H1 (cell line): ENCODE data around the gene PPM1L. TPM values are rescaled to one million over a fixed set of nuclear protein-coding genes. Genes with fewer than 3 reads are reported as not detected.

Experiments
- CTCF ChIA-PET: fragments of 300-600 bp; sonication (Branson Sonifier 250); formaldehyde crosslinking; loops from one replicate; lab custom pipeline; 2021; ENCODE audit not compliant: partially characterized antibody; lab: Charles Lee
- POLR2A ChIA-PET: fragments of 300-600 bp; sonication (Branson Sonifier 250); formaldehyde crosslinking; loops from one replicate; lab custom pipeline; 2021; ENCODE audit warnings: inconsistent platforms; ENCODE audit not compliant: partially characterized antibody; lab: Charles Lee
- DNase-seq, 2 experiments: peaks; one replicate each; pipeline versions ENCODE4 v3.0.0 to v3.0.0-alpha.2; 2010 to 2022; ENCODE audit warnings: low spot score in 2 of 2, low read depth in 1 of 2, mixed read lengths in 1 of 2
- FAIRE-seq: peaks from 2 replicates; lab custom pipeline; 2011; peaks lifted over from hg19 to GRCh38; lab: Jason Lieb, UNC
- H2AFZ ChIP-seq: 2 replicates; pipeline ENCODE4 v1.8.1; 2012; ENCODE audit warnings: low read length, inconsistent platforms
- H2AK5ac ChIP-seq: 2 replicates; pipeline ENCODE4 v1.6.1; 2013; ENCODE audit warnings: low read depth, low read length
- H2BK120ac ChIP-seq: replicated peaks from 2 replicates; pipeline ENCODE3; 2013; ENCODE audit warnings: low read depth, low read length, inconsistent platforms
- H2BK12ac ChIP-seq: 2 replicates; pipeline ENCODE4 v1.6.1; 2013; ENCODE audit warnings: low read depth, low read length
- H2BK15ac ChIP-seq: 2 replicates; pipeline ENCODE4 v1.6.1; 2013; ENCODE audit warnings: low read length
- H2BK20ac ChIP-seq: 2 replicates; pipeline ENCODE4 v1.6.1; 2013; ENCODE audit warnings: low read length
- H2BK5ac ChIP-seq: 2 replicates; pipeline ENCODE4 v1.6.1; 2013; ENCODE audit warnings: low read depth, low read length
- H3K14ac ChIP-seq: 2 replicates; pipeline ENCODE4 v1.6.1; 2013; ENCODE audit warnings: inconsistent platforms; ENCODE audit not compliant: insufficient read length
- H3K18ac ChIP-seq: 2 replicates; pipeline ENCODE4 v1.6.1; 2013; ENCODE audit warnings: low read length; ENCODE audit errors: extremely low read depth
- H3K23ac ChIP-seq: 2 replicates; pipeline ENCODE4 v1.6.1; 2013; ENCODE audit warnings: inconsistent platforms; ENCODE audit not compliant: insufficient read length
- H3K23me2 ChIP-seq: 2 replicates; pipeline ENCODE4 v1.6.1; 2013; ENCODE audit warnings: low read depth, low read length
- H3K27ac ChIP-seq: 2 replicates; pipeline ENCODE4 v1.6.1; 2011; ENCODE audit warnings: low read depth, low read length, inconsistent platforms
- H3K27me3 ChIP-seq, 4 experiments: replicated peaks in 1 of 4; 1 replicate in 1 of 4; 2 replicates in 3 of 4; pipeline versions ENCODE4 v1.6.1 to v1.8.1; 2011 to 2013; ENCODE audit warnings: low read length in 3 of 4, mild to moderate bottlenecking in 3 of 4, inconsistent platforms in 2 of 4, mixed read lengths in 2 of 4, moderate library complexity in 1 of 4; ENCODE audit not compliant: control insufficient read depth in 3 of 4, insufficient read depth in 3 of 4; ENCODE audit errors: extremely low read depth in 1 of 4
- H3K36me3 ChIP-seq, 4 experiments: 2 replicates each; pipeline versions ENCODE4 v1.6.1 to v1.8.1; 2011 to 2013; ENCODE audit warnings: mild to moderate bottlenecking in 4 of 4, low read length in 3 of 4, moderate library complexity in 2 of 4, control low read depth in 1 of 4, inconsistent platforms in 1 of 4; ENCODE audit not compliant: insufficient read depth in 4 of 4, control insufficient read depth in 2 of 4
- H3K4ac ChIP-seq: replicated peaks from 2 replicates; pipeline ENCODE3; 2013; ENCODE audit warnings: low read length, low read depth, mixed read lengths, inconsistent platforms; ENCODE audit not compliant: insufficient read length
- H3K4me1 ChIP-seq, 4 experiments: replicated peaks in 1 of 4; 1 replicate in 1 of 4; 2 replicates in 3 of 4; pipeline versions ENCODE4 v1.6.1 to v1.8.1; 2011 to 2013; ENCODE audit warnings: low read length in 3 of 4, inconsistent platforms in 2 of 4, mixed read lengths in 1 of 4; ENCODE audit not compliant: insufficient read depth in 4 of 4, control insufficient read depth in 3 of 4
- H3K4me2 ChIP-seq, 2 experiments: 2 replicates each; pipeline versions ENCODE4 v1.6.1 to v1.8.1; 2011 to 2013; ENCODE audit warnings: low read depth in 2 of 2, low read length in 2 of 2, control low read depth in 1 of 2, inconsistent platforms in 1 of 2, mild to moderate bottlenecking in 1 of 2; ENCODE audit not compliant: insufficient read depth in 1 of 2
- H3K4me3 ChIP-seq, 4 experiments: fragments of 200-600, 300-600 bp in 1 of 4; sonication (generic), shearing (Covaris generic), sonication (Bioruptor Twin) in 1 of 4; 2 replicates each; pipeline versions ENCODE4 v1.5.1 to v1.8.1; 2011 to 2016; ENCODE audit warnings: low read length in 4 of 4, low read depth in 3 of 4, control low read depth in 2 of 4, inconsistent platforms in 2 of 4, mild to moderate bottlenecking in 2 of 4, mixed read lengths in 1 of 4, moderate library complexity in 1 of 4; ENCODE audit not compliant: insufficient read depth in 2 of 4; ENCODE audit errors: extremely low read depth in 1 of 4
- H3K56ac ChIP-seq: replicated peaks from 2 replicates; pipeline ENCODE3; 2013; ENCODE audit warnings: low read depth, mild to moderate bottlenecking, mixed read lengths, low read length, inconsistent platforms; ENCODE audit not compliant: insufficient read length
- H3K79me1 ChIP-seq: 2 replicates; pipeline ENCODE4 v1.6.1; 2013; ENCODE audit warnings: low read depth, low read length, control low read depth
- H3K79me2 ChIP-seq, 2 experiments: 2 replicates each; pipeline versions ENCODE4 v1.6.1 to v1.8.1; 2012 to 2013; ENCODE audit warnings: low read length in 2 of 2, mild to moderate bottlenecking in 2 of 2, inconsistent platforms in 1 of 2; ENCODE audit not compliant: insufficient read depth in 2 of 2, control insufficient read depth in 1 of 2
- H3K9ac ChIP-seq, 4 experiments: replicated peaks in 1 of 4; 1 replicate in 1 of 4; 2 replicates in 3 of 4; pipeline versions ENCODE4 v1.6.1 to v1.8.1; 2011 to 2013; ENCODE audit warnings: low read depth in 3 of 4, low read length in 3 of 4, control low read depth in 2 of 4, mild to moderate bottlenecking in 2 of 4, moderate library complexity in 2 of 4, inconsistent platforms in 1 of 4; ENCODE audit errors: extremely low read depth in 1 of 4
- H3K9me3 ChIP-seq, 2 experiments: 2 replicates each; pipeline versions ENCODE4 v1.6.1 to v1.8.1; 2012 to 2013; ENCODE audit warnings: mild to moderate bottlenecking in 2 of 2, moderate library complexity in 2 of 2, control low read depth in 1 of 2, inconsistent platforms in 1 of 2, low read depth in 1 of 2, low read length in 1 of 2, mixed read lengths in 1 of 2; ENCODE audit not compliant: insufficient read depth in 2 of 2
- H4K20me1 ChIP-seq, 2 experiments: replicated peaks in 1 of 2; 2 replicates each; pipeline versions ENCODE3 to v1.8.1; 2011 to 2013; ENCODE audit warnings: inconsistent platforms in 2 of 2, low read length in 2 of 2, mild to moderate bottlenecking in 1 of 2; ENCODE audit not compliant: insufficient read depth in 2 of 2, control insufficient read depth in 1 of 2
- H4K5ac ChIP-seq: 2 replicates; pipeline ENCODE4 v1.6.1; 2013; ENCODE audit warnings: low read length, low read depth, mixed read lengths, inconsistent platforms; ENCODE audit not compliant: insufficient read length
- H4K8ac ChIP-seq: 2 replicates; pipeline ENCODE4 v1.8.0; 2013; ENCODE audit warnings: mild to moderate bottlenecking, moderate library complexity, low read length, inconsistent platforms; ENCODE audit not compliant: insufficient read depth; ENCODE audit errors: extremely low read depth
- H4K91ac ChIP-seq: replicated peaks from 2 replicates; pipeline ENCODE3; 2013; ENCODE audit warnings: low read length, mixed read lengths, inconsistent platforms; ENCODE audit not compliant: insufficient read length
- ASH2L ChIP-seq: fragments of 200-600, 300-600 bp; sonication (generic); IDR thresholded peaks from one replicate; pipeline ENCODE4 v1.7.1; 2017; ENCODE audit warnings: low read length
- CBX5 ChIP-seq: fragments of 300-800, 300-1000 bp; sonication (generic); IDR thresholded peaks from 2 replicates; pipeline ENCODE4 v1.7.1; 2016; ENCODE audit warnings: antibody characterized with exemption, low read length, low read depth
- CHD2 ChIP-seq: IDR thresholded peaks from 2 replicates; pipeline ENCODE4 v1.6.1; 2012; ENCODE audit warnings: low read length, improper control_type of control experiment
- EGR1 ChIP-seq: IDR thresholded peaks from 2 replicates; pipeline ENCODE4 v1.6.1; 2011; ENCODE audit warnings: low read depth, low read length, borderline replicate concordance
- FOSL1 ChIP-seq: IDR thresholded peaks from 2 replicates; pipeline ENCODE4 v1.6.1; 2011; ENCODE audit warnings: mild to moderate bottlenecking, low read depth, low read length, moderate library complexity; ENCODE audit not compliant: insufficient read depth
- GABPA ChIP-seq: IDR thresholded peaks from 2 replicates; pipeline ENCODE4 v1.6.1; 2011; ENCODE audit warnings: mild to moderate bottlenecking, low read length, moderate library complexity, borderline replicate concordance; ENCODE audit not compliant: insufficient read depth
- NRF1 ChIP-seq: IDR thresholded peaks from 2 replicates; pipeline ENCODE4 v1.6.1; 2011; ENCODE audit warnings: mild to moderate bottlenecking, low read depth, low read length, improper control_type of control experiment
- POLR2A ChIP-seq, 2 experiments: IDR thresholded peaks; 1 replicate in 1 of 2; 2 replicates in 1 of 2; pipeline ENCODE4 v1.6.1; 2011; ENCODE audit warnings: low read depth in 2 of 2, low read length in 2 of 2, mild to moderate bottlenecking in 2 of 2; ENCODE audit errors: control extremely low read depth in 1 of 2
- RBBP5 ChIP-seq: IDR thresholded peaks from 2 replicates; pipeline ENCODE4 v1.7.1; 2012; ENCODE audit warnings: low read depth, mild to moderate bottlenecking, inconsistent platforms, low read length, moderate library complexity, borderline replicate concordance
- SP1 ChIP-seq: IDR thresholded peaks from 2 replicates; pipeline ENCODE4 v1.6.1; 2011; ENCODE audit warnings: low read depth, low read length
- TAF1 ChIP-seq: IDR thresholded peaks from 2 replicates; pipeline ENCODE4 v1.6.1; 2011; ENCODE audit warnings: mild to moderate bottlenecking, low read depth, low read length
- TEAD4 ChIP-seq: IDR thresholded peaks from 2 replicates; pipeline ENCODE4 v1.6.1; 2012; ENCODE audit warnings: low read depth, low read length, inconsistent platforms, mixed read lengths
- YY1 ChIP-seq: IDR thresholded peaks from 2 replicates; pipeline ENCODE4 v1.6.1; 2011; ENCODE audit warnings: low read depth, mild to moderate bottlenecking, low read length
- ZNF274 ChIP-seq: IDR thresholded peaks from 2 replicates; pipeline ENCODE4 v1.7.0; 2012; ENCODE audit warnings: low read length, borderline replicate concordance; ENCODE audit errors: extremely low read depth
- WGBS, 2 experiments: shearing (Covaris generic) in 1 of 2; methylation state at CpG; one replicate each; pipeline versions ENCODE4 v1.1.6 to v1.1.7; 2013 to 2015; ENCODE audit warnings: low lambda C conversion rate in 2 of 2, mixed read lengths in 2 of 2, inconsistent platforms in 1 of 2, low coverage in 1 of 2, missing lambda C conversion rate in 1 of 2; ENCODE audit not compliant: insufficient replicate concordance in 2 of 2, insufficient coverage in 1 of 2, insufficient read length in 1 of 2; ENCODE audit errors: extremely low coverage in 1 of 2, missing lambda C conversion rate in 1 of 2; 5-methylcytosine and 5-hydroxymethylcytosine counted together
- polyA plus RNA-seq, 7 experiments: library from polyadenylated mRNA; depleted of rRNA in 3 of 7; stranded (reverse) in 5 of 7; unstranded in 2 of 7; fragments of >200 nt in 5 of 7; fragments of 200-250 nt in 2 of 7; gene quantifications; 1 replicate in 5 of 7; 2 replicates in 1 of 7; 4 replicates in 1 of 7; pipeline versions ENCODE4 v1.2.1 to v1.2.3, GENCODE V29; 2011 to 2013; ENCODE audit warnings: missing spikeins in 2 of 7, mixed read lengths in 2 of 7
- total RNA-seq: library from RNA; stranded (reverse); fragmentation: NEBNext Ultra II Directional; extraction: Animal tissue kit (Norgen Biotek cat#: 25700); gene quantifications from 2 replicates; pipeline ENCODE4 v1.2.1, GENCODE V29; 2021

The PPM1L gene
- total and polyA plus RNA-seq, 2 of the 8 experiments (the other 6 are each of a cell fraction or from before 2014, with no cell fraction given): 2.8 to 18.1 TPM

DNA sequence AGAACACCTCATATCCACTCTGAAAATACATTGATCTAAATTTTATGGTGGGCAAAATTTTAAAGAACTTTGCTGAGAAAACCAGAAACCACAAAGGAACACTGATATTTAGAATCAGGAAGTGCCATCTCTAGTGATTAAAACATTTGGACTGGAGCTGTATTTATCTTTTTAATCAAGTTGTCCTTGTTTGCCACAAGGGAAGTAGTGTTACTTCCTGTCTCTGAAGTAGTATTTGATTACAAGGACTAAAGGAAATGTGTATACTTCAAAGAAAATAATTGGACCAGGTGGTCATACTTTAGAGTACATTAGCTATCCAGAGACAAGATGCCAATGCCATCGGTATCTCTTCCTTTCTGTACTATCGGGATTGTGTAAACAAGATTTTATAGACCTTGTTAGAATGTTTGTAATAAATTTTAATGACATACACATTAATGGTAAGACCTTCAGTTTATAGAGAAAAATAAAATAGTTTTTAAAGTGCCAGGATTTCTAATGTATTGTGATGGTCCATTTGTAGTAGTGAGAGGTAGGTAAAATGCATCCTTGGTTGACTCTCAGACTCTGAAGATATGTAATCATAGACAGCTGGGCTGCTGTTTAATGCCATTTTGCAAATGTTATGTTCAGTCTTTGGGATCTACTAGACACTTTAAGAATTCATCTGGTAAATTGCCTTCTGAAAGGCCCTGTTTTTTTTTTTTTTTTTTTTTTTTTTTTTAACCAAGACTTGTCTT is 217.2 kb downstream of the PPM1L start:
- no peak overlapping the region for H2BK120ac ChIP-seq
- FAIRE-seq (no peak), DNase-seq (no peak)
- no peak overlapping the region for H4K91ac ChIP-seq
- ChIA-PET CTCF (interaction anchor here (0.6 kb wide), 1 partner anchor 1192 kb away, joined by 3 read pairs; no protein-coding TSS in a partner anchor), POLR2A (no interaction called here)
- no peaks in the 10 kb centered on the region for H3K9me3 ChIP-seq
- H3K4ac ChIP-seq: no peak overlapping the region
- H3K23me2 ChIP-seq: no peaks in the 10 kb centered on the region
- H2BK12ac ChIP-seq: no peak overlapping the region
- 93% methylated on average over 2 of the region's 2 CpGs; no CpG with 5 or more reads in 1 of the 2 experiments for WGBS, 2 experiments
- peaks cover 0 to 5% (median 0%) of the 10 kb centered on the region in 4 experiments; a peak in 2 of 7 replicates for H3K4me1 ChIP-seq
- no peak overlapping the region for H3K23ac ChIP-seq
- H4K8ac ChIP-seq: no peak overlapping the region
- H4K20me1 ChIP-seq: no peaks in the 10 kb centered on the region
- no peaks in the 10 kb centered on the region for H3K79me1 ChIP-seq
- H2AK5ac ChIP-seq: no peak overlapping the region
- H3K18ac ChIP-seq: no peak overlapping the region
- no peak overlapping the region for H3K56ac ChIP-seq
- no peak overlapping the region for H3K27ac ChIP-seq
- no peak overlapping the region for H2BK20ac ChIP-seq
- no peak overlapping the region for H2BK15ac ChIP-seq
- TF ChIP-seq FOSL1: no peak
- TF ChIP-seq GABPA: no peak
- no peak for TF ChIP-seq CBX5
- no peak for TF ChIP-seq TEAD4
- TF ChIP-seq POLR2A (IDR thresholded peaks at IDR 0.05; ENCODE audit: control extremely low read depth in 1 of 2, low read depth in 2 of 2, low read length in 2 of 2): no peak
- no peak for TF ChIP-seq ZNF274
- no peak for TF ChIP-seq YY1
- no peak for TF ChIP-seq NRF1
- TF ChIP-seq TAF1: no peak
- no peak for TF ChIP-seq RBBP5
- no peak for TF ChIP-seq SP1
- no peak for TF ChIP-seq ASH2L
- no peak for TF ChIP-seq CHD2
- TF ChIP-seq EGR1: no peak
- no peak overlapping the region for H3K14ac ChIP-seq
- no peak overlapping the region for H3K9ac ChIP-seq
- no peak overlapping the region for H3K4me2 ChIP-seq
- no peaks in the 10 kb centered on the region for H3K36me3 ChIP-seq
- no peaks in the 10 kb centered on the region for H3K79me2 ChIP-seq
- H2AFZ ChIP-seq: no peak overlapping the region
- H2BK5ac ChIP-seq: no peak overlapping the region
- H4K5ac ChIP-seq: no peak overlapping the region
- no peak overlapping the region for H3K4me3 ChIP-seq
- no peaks in the 10 kb centered on the region for H3K27me3 ChIP-seq
